ENCODE data around the gene NAPSA.

Gene NAPSA

DNA sequence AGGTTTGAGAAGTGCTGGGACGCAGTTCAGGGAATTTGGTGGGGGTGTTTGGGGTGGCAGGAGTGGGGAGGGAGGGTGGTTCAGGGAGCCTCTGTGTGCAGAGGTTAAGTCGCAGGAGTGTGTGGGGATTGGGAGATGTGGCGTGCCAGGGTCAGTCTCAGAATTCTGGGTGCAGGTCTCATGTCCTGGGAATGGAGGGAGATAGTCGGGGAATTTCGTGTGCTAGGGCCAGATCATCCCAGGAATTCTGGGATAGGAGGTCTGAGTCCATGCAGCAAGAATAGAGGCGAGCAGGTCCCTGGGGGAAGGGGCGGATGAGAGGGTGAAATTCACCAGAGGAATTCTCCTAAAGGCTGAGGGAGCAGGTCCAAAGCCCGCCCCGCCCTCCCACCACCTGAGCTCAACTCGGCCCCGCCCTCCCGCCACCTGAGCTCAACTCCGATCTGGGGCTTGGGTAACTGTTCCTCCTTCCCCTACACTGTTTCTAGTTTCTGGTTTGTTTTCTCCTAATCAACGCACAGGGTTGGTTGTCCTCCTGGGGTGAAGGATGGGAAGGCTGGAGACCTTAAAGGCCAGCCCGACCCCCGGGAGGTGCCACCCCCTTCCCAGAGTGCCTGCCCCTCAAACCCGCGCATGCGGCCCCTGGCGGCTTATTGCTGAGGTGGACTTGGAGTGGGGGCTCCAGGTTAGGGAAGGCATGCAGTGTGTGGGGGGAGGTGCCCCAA is 51.5 kb downstream of the NAPSA start:
- no peak for DNase-seq

- DNase-seq: no peak
Observed at GRCh38 chr19:50312967-50313811, 52.2 kb downstream of the NAPSA start.

DNA sequence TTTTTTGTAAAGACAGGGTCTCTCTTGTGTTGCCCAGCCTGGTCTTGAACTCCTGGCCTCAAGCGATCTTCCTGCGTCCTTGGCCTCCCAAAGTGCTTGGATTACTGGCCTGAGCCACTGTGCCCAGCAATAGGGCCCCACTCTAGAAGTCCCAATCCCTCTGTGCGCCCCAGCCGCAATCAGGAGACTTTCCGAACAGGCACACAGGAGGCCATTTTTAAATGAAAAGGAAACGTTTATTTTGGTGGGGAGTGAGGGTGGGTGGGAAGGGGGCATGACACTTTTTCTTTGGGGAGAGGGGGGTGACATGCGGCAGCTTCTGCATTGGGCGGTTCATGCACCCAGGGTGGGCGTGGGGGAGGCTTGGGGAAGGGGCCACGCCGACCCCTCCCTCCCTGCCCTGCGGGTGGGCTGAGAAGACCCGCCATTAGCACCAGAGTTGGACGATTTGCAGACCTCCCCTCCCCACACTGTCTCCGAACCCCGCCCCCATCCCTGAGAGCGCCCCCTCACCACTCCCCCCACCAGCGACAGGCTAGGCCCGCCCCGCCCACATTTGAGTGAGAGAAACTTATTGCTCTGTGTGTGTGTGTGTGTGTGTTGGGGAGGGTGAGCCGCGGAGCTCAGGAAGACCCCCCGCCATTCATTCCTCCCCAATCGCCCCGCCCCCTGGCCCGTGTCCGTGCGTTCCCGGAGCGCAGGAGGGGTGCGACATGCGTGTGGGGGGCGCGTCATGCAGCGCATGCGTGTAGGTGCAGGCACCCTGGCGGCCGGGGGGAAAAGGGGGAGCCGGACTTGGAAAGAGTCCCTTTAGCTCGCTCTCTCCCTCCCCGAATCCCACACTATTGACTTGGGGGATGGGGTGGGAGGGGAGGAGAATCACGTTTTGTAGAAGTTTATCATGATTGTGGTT is 53.5 kb downstream of the NAPSA start:
- DNase-seq: no peak

DNA sequence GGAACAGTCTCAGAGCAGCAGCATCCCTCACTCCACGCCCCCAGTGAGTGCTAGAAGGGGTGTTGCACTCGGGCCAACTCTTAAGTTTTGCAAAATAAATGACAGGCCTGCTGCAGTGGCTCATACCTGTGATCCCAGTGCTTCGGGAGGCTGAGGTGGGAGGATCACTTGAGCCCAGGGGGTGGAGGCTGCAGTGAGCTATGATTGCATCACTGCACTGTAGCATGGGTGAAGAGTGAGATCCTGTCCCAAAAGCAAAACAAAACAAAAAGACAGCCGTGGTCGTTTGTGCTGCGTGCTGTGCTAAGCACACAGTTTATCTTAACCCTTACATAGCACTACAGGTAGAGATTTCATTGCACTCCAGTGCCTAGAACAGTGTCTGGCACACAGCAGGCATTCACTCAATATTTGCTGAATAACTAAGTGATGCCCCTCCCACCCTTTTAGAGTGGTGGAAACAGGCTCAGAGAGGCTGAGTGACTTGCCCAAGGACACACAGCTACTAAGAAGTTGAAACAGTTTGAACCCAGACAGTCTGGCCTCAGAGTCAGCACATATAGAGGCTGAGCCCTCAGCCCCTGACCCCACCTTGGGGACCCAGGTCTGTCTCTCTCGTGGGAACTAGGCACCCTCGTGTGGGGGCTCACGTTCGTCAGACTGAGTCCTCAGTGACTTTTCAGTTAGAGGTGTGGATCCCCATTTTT is 54.5 kb downstream of the NAPSA start:
- no peak for DNase-seq

DNA sequence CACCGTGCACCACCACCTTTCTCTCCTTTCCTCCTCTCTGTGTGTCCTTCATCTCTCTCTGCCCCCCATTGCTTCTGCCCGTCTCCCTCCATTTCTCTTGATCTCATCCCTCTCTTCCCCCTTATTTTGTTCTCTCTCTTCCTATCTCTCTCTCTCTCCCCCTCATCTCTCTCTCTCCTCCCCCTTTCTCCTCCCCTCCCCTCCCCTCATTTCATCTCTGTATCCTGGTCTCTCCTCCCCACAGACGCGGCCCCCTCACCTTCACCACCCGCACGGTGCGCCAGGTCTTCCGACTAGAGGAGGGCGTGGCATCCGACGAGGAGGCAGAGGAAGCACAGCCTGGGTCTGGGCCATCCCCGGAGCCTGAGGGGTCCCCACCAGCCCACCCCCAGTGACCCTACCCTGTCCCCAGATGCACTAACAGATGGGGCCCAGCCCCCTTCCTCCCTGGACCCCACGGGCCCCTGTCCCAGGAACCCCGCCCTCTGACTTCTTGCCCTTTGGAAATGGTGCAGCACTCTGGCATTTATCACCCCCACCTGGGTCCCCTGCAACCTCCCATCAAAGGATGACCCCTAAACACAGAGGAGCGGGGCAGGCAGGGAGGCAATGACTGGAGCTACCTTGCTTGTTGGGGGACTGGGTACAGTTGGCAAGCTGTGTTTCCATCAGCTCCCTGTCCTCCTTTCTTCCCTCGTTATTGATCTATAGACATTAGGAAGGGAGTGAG is 55.9 kb downstream of the NAPSA start:
- DNase-seq: no peak

- no peak for DNase-seq
Observed at GRCh38 chr19:50308991-50309390, 56.4 kb downstream of the NAPSA start.

All from CD4-positive, alpha-beta T cell treated with Interleukin-15 for 1 hour (primary cell).